GM12878 (cell line): ENCODE data around the gene ABCG5. TPM values are rescaled to one million over a fixed set of nuclear protein-coding genes. Genes with fewer than 3 reads are reported as not detected.
A peak's percentile ranks its signal among the peaks of the same experiment; 100 is the strongest.

Experiments
- ATAC-seq: fragments of 200-7000 bp; cut with Tn5 transposase; 3 replicates; pipeline ENCODE4 v1.9.1; 2020; ENCODE audit warnings: mild to moderate bottlenecking, moderate library complexity
- BruUV-seq: library from RNA; stranded (reverse); fragments of 400-500 nt; replicated peaks from 2 replicates; lab custom pipeline; 2021; lab: Mats Ljungman, UMichigan
- CTCF ChIA-PET: fragments of 300-600 bp; sonication (Branson Sonifier 250); formaldehyde crosslinking; extraction: SDS; loops from one replicate; lab custom pipeline; 2021; ENCODE audit warnings: inconsistent platforms; lab: Yijun Ruan, JAX
- POLR2A ChIA-PET: fragments of 350-600 bp; formaldehyde crosslinking; extraction: SDS; loops from one replicate; lab custom pipeline; 2021; ENCODE audit warnings: inconsistent platforms; lab: Charles Lee
- RAD21 ChIA-PET: fragments of 300-600 bp; sonication (Branson Sonifier 250); formaldehyde crosslinking; loops from one replicate; lab custom pipeline; 2023; ENCODE audit warnings: antibody characterized with exemption; ENCODE audit not compliant: unreplicated experiment; lab: Charles Lee
- SMC1A ChIA-PET: fragments of 300-600 bp; sonication (Branson Sonifier 250); formaldehyde crosslinking; loops from one replicate; lab custom pipeline; 2023; ENCODE audit not compliant: unreplicated experiment, uncharacterized antibody; lab: Charles Lee
- DNase-seq: peaks from one replicate; pipeline ENCODE4 v3.0.0-alpha.2; 2011; ENCODE audit warnings: low read depth, low spot score
- FAIRE-seq: peaks from 3 replicates; lab custom pipeline; 2011; peaks lifted over from hg19 to GRCh38; lab: Jason Lieb, UNC
- H2AFZ ChIP-seq: 2 replicates; pipeline ENCODE4 v1.6.0; 2011; ENCODE audit warnings: low read depth, low read length, control low read depth; ENCODE audit not compliant: control insufficient read depth
- H3K27ac ChIP-seq: 2 replicates; pipeline ENCODE4 v1.5.1; 2011; ENCODE audit warnings: control low read depth; ENCODE audit not compliant: control insufficient read depth, insufficient read depth
- H3K27me3 ChIP-seq, 2 experiments: replicated peaks in 1 of 2; 2 replicates each; pipeline versions ENCODE4 v1.6.0 to v1.6.1; 2011; ENCODE audit warnings: low read length in 1 of 2; ENCODE audit not compliant: control insufficient read depth in 2 of 2, insufficient read depth in 2 of 2
- H3K36me3 ChIP-seq, 2 experiments: 2 replicates each; pipeline ENCODE4 v1.5.1; 2011; ENCODE audit warnings: low read length in 1 of 2; ENCODE audit not compliant: control insufficient read depth in 2 of 2, insufficient read depth in 2 of 2
- H3K4me1 ChIP-seq: 2 replicates; pipeline ENCODE4 v1.6.1; 2011; ENCODE audit warnings: mild to moderate bottlenecking, low read length, moderate library complexity, mixed read lengths; ENCODE audit not compliant: control insufficient read depth, insufficient read depth
- H3K4me2 ChIP-seq: 2 replicates; pipeline ENCODE4 v1.6.0; 2011; ENCODE audit warnings: control low read depth; ENCODE audit not compliant: control insufficient read depth, insufficient read depth
- H3K4me3 ChIP-seq: fragments of 200-600 bp; sonication (generic); 2 replicates; pipeline ENCODE4 v1.5.1; 2016
- H3K79me2 ChIP-seq: 2 replicates; pipeline ENCODE4 v1.6.0; 2011; ENCODE audit warnings: low read length; ENCODE audit not compliant: control insufficient read depth, insufficient read depth
- H3K9ac ChIP-seq: 2 replicates; pipeline ENCODE4 v1.8.0; 2011; ENCODE audit warnings: low read length, control low read depth, mixed read lengths; ENCODE audit not compliant: control insufficient read depth, insufficient read depth
- H3K9me3 ChIP-seq: replicated peaks from 3 replicates; pipeline ENCODE4 v1.5.1; 2011; ENCODE audit warnings: mild to moderate bottlenecking, low read length; ENCODE audit not compliant: control insufficient read depth, insufficient read depth
- H4K20me1 ChIP-seq: 2 replicates; pipeline ENCODE4 v1.6.0; 2011; ENCODE audit not compliant: control insufficient read depth, insufficient read depth
- BACH1 ChIP-seq: fragments of 450-650 bp; IDR thresholded peaks from 2 replicates; pipeline ENCODE4 v1.6.1; 2017; ENCODE audit warnings: mild to moderate bottlenecking, borderline replicate concordance
- BCL3 ChIP-seq: IDR thresholded peaks from 2 replicates; pipeline ENCODE4 v1.6.1; 2011; ENCODE audit warnings: borderline replicate concordance, low read depth, mild to moderate bottlenecking, moderate library complexity, low read length; ENCODE audit not compliant: insufficient read depth, poor library complexity, severe bottlenecking
- CHD2 ChIP-seq: IDR thresholded peaks from 2 replicates; pipeline ENCODE4 v1.6.1; 2011; ENCODE audit warnings: low read depth, low read length, improper control_type of control experiment, borderline replicate concordance
- CREM ChIP-seq: IDR thresholded peaks from 2 replicates; pipeline ENCODE4 v1.6.1; 2014; ENCODE audit warnings: antibody characterized with exemption, low read depth
- ESRRA ChIP-seq: IDR thresholded peaks from 2 replicates; pipeline ENCODE4 v1.6.1; 2012; ENCODE audit warnings: mild to moderate bottlenecking, low read length, improper control_type of control experiment
- HSF1 ChIP-seq: fragments of 150-350 bp; IDR thresholded peaks from 2 replicates; pipeline ENCODE4 v1.6.1; 2014; ENCODE audit warnings: mild to moderate bottlenecking, low read depth, low read length
- KLF5 ChIP-seq: fragments of 450-650 bp; IDR thresholded peaks from 2 replicates; pipeline ENCODE4 v1.6.1; 2014; ENCODE audit warnings: mild to moderate bottlenecking; ENCODE audit not compliant: partially characterized antibody
- MEF2A ChIP-seq: IDR thresholded peaks from 2 replicates; pipeline ENCODE4 v1.6.1; 2011; ENCODE audit warnings: low read depth, mild to moderate bottlenecking, low read length, moderate library complexity; ENCODE audit not compliant: insufficient read depth
- MEF2B ChIP-seq: fragments of 450-650 bp; IDR thresholded peaks from 2 replicates; pipeline ENCODE4 v1.6.1; 2018; ENCODE audit warnings: mild to moderate bottlenecking, moderate library complexity; ENCODE audit not compliant: partially characterized antibody, poor library complexity, severe bottlenecking
- RELB ChIP-seq: fragments of 450-650 bp; IDR thresholded peaks from 2 replicates; pipeline ENCODE4 v1.6.1; 2017; ENCODE audit warnings: low read depth, mild to moderate bottlenecking, moderate library complexity
- REST ChIP-seq: IDR thresholded peaks from 2 replicates; pipeline ENCODE4 v1.6.1; 2012; ENCODE audit warnings: mild to moderate bottlenecking, low read depth, low read length
- RFX5 ChIP-seq: IDR thresholded peaks from 2 replicates; pipeline ENCODE4 v1.6.1; 2011; ENCODE audit warnings: low read depth, low read length, improper control_type of control experiment
- RUNX3 ChIP-seq: IDR thresholded peaks from 2 replicates; pipeline ENCODE4 v1.6.1; 2012; ENCODE audit warnings: low read length, inconsistent platforms
- USF1 ChIP-seq: IDR thresholded peaks from 2 replicates; pipeline ENCODE4 v1.6.1; 2011; ENCODE audit warnings: borderline replicate concordance, low read depth, mild to moderate bottlenecking, moderate library complexity, mixed read lengths, low read length; ENCODE audit not compliant: insufficient read depth; ENCODE audit errors: extremely low read length
- ZNF274 ChIP-seq: IDR thresholded peaks from one replicate; pipeline ENCODE4 v1.8.0; 2011; ENCODE audit not compliant: insufficient read length, insufficient read depth
- WGBS: methylation state at CpG from one replicate; pipeline ENCODE4 v1.1.6; 2016; ENCODE audit warnings: low lambda C conversion rate; ENCODE audit not compliant: insufficient replicate concordance, insufficient coverage; ENCODE audit errors: missing lambda C conversion rate; 5-methylcytosine and 5-hydroxymethylcytosine counted together
- in situ Hi-C: fragments of 300-500 bp; cut with MboI; formaldehyde crosslinking; loops from 9 replicates; pipeline ENCODE4 v1.14.3; 2018; ENCODE audit warnings: mixed read lengths
- intact Hi-C: fragments of 100-400 bp; cut with micrococcal nuclease; formaldehyde crosslinking; loops from one replicate; pipeline ENCODE4 v1.14.2; 2022; ENCODE audit not compliant: unreplicated experiment
- polyA plus RNA-seq, 11 experiments: library from polyadenylated mRNA; depleted of rRNA in 4 of 11; unstranded in 6 of 11; stranded (reverse) in 5 of 11; fragments of >200 nt; fragmentation: Nextera tagmentation in 4 of 11; fragmentation: Illumina TruSeq in 1 of 11; extraction: Ambion mirVana in 4 of 11; extraction: Trizol in 1 of 11; gene quantifications; 1 replicate in 1 of 11; 2 replicates in 10 of 11; pipeline versions ENCODE4 v1.2.1 to v1.2.3, GENCODE V29; 2011 to 2016; ENCODE audit warnings: inconsistent platforms in 2 of 11, missing spikeins in 2 of 11, low read depth in 1 of 11
- total RNA-seq, 4 experiments: library from RNA; depleted of rRNA in 3 of 4; stranded (reverse); fragments of >200 nt in 3 of 4; fragmentation: Illumina TruSeq in 1 of 4; extraction: Trizol in 1 of 4; gene quantifications; 2 replicates each; pipeline versions ENCODE4 v1.2.1 to v1.2.3, GENCODE V29; 2013 to 2021

The ABCG5 gene
- total and polyA plus RNA-seq, 10 of the 15 experiments (the other 5 are each of a cell fraction or from before 2014, with no cell fraction given) = not detected

GRCh38 chr2:43814711-43815110 is 23.9 kb downstream of the ABCG5 start:
- RAD21 ChIA-PET = no interaction called here
- Histone ChIP-seq H3K4me2 (no peak overlapping the region), H3K4me3 (no peak overlapping the region), H3K27me3 (no peaks in the 10 kb centered on the region), H3K9me3 (no peaks in the 10 kb centered on the region), H3K9ac (no peak overlapping the region), H4K20me1 (no peaks in the 10 kb centered on the region), H3K27ac (no peak overlapping the region), H3K4me1 (no peaks in the 10 kb centered on the region), H3K79me2 (no peaks in the 10 kb centered on the region), H3K36me3 (no peaks in the 10 kb centered on the region), H2AFZ (no peak overlapping the region)
- SMC1A ChIA-PET = no interaction called here
- ATAC-seq (no peak), FAIRE-seq (peak; percentile 49), DNase-seq (no peak)
- BruUV-seq = no TSS peak
- POLR2A ChIA-PET = no interaction called here
- WGBS = 63% methylated on average over 3 of the region's 3 CpGs
- intact Hi-C loops = no loop called here
- CTCF ChIA-PET = no interaction called here
- in situ Hi-C loops = no loop called here
- TF ChIP-seq BCL3 = no peak
- TF ChIP-seq ZNF274 = no peak
- TF ChIP-seq MEF2A = no peak
- no peak for TF ChIP-seq REST
- no peak for TF ChIP-seq CREM
- TF ChIP-seq CHD2 = no peak
- no peak for TF ChIP-seq ESRRA
- TF ChIP-seq BACH1 = no peak
- no peak for TF ChIP-seq USF1
- no peak for TF ChIP-seq RUNX3
- TF ChIP-seq MEF2B = no peak
- no peak for TF ChIP-seq RFX5
- TF ChIP-seq KLF5 = no peak
- TF ChIP-seq HSF1 = no peak
- TF ChIP-seq RELB = no peak
